HepG2 (cell line): ENCODE data around the gene HNRNPM. TPM values are rescaled to one million over a fixed set of nuclear protein-coding genes. Genes with fewer than 3 reads are reported as not detected.

ENCODE experiments used
- ATAC-seq: fragments of 200-7000 bp; cut with Tn5 transposase; 3 replicates; pipeline ENCODE4 v1.9.1; 2020; ENCODE audit warnings: mild to moderate bottlenecking, moderate library complexity
- BruUV-seq: library from RNA; stranded (reverse); fragments of 400-500 nt; replicated peaks from 2 replicates; lab custom pipeline; 2021; lab: Mats Ljungman, UMichigan
- CTCF ChIA-PET: fragments of 300-600 bp; formaldehyde crosslinking; extraction: SDS; loops from one replicate; lab custom pipeline; 2021; ENCODE audit warnings: low total read pairs, inconsistent platforms, low intra/inter-chr PET ratio; lab: Yijun Ruan, JAX
- POLR2A ChIA-PET: fragments of 350-600 bp; sonication (Branson Sonifier 250); formaldehyde crosslinking; loops from one replicate; lab custom pipeline; 2020; ENCODE audit warnings: antibody characterized with exemption, inconsistent platforms; lab: Yijun Ruan, JAX
- DNase-seq: peaks from one replicate; pipeline ENCODE4 v3.0.0-alpha.2; 2015; ENCODE audit warnings: low spot score
- FAIRE-seq: peaks from 3 replicates; lab custom pipeline; 2011; peaks lifted over from hg19 to GRCh38; lab: Jason Lieb, UNC
- H2AFZ ChIP-seq: one replicate; pipeline ENCODE4 v1.6.1; 2011; ENCODE audit warnings: low read length, inconsistent platforms
- H3K27ac ChIP-seq: fragments of 300-600 bp; 3 replicates; pipeline ENCODE4 v1.8.0; 2011; ENCODE audit warnings: mixed run types, mild to moderate bottlenecking, mixed read lengths, low read length, inconsistent platforms; ENCODE audit not compliant: insufficient read depth; ENCODE audit errors: extremely low read length
- H3K27me3 ChIP-seq, 2 experiments: fragments of 200-600 bp in 1 of 2; 2 replicates in 1 of 2; 3 replicates in 1 of 2; pipeline versions ENCODE4 v1.6.0 to v1.8.0; 2011; ENCODE audit warnings: low read length in 2 of 2, mild to moderate bottlenecking in 2 of 2, moderate library complexity in 2 of 2, inconsistent platforms in 1 of 2; ENCODE audit not compliant: insufficient read depth in 2 of 2, control insufficient read depth in 1 of 2
- H3K36me3 ChIP-seq, 2 experiments: fragments of 200-600 bp in 1 of 2; replicated peaks in 1 of 2; 2 replicates in 1 of 2; 3 replicates in 1 of 2; pipeline versions ENCODE4 v1.5.1 to v1.8.0; 2011; ENCODE audit warnings: low read length in 2 of 2, inconsistent platforms in 1 of 2; ENCODE audit not compliant: insufficient read depth in 2 of 2, control insufficient read depth in 1 of 2
- H3K4me1 ChIP-seq: 2 replicates; pipeline ENCODE4 v1.5.1; 2012; ENCODE audit warnings: low read length, inconsistent platforms; ENCODE audit not compliant: insufficient read depth
- H3K4me2 ChIP-seq: 2 replicates; pipeline ENCODE4 v1.6.0; 2011; ENCODE audit warnings: low read depth, low read length, inconsistent platforms
- H3K4me3 ChIP-seq, 3 experiments: fragments of 200-600 bp in 1 of 3; sonication (generic), shearing (Covaris generic) in 1 of 3; replicated peaks in 1 of 3; 2 replicates each; pipeline ENCODE4 v1.5.1; 2011 to 2016; ENCODE audit warnings: low read length in 3 of 3, inconsistent platforms in 2 of 3, low read depth in 2 of 3, mild to moderate bottlenecking in 2 of 3, control low read depth in 1 of 3, mixed read lengths in 1 of 3; ENCODE audit not compliant: insufficient read depth in 1 of 3
- H3K79me2 ChIP-seq: one replicate; pipeline ENCODE4 v1.6.1; 2011; ENCODE audit warnings: low read length, inconsistent platforms; ENCODE audit not compliant: insufficient read depth
- H3K9ac ChIP-seq: 2 replicates; pipeline ENCODE4 v1.6.0; 2011; ENCODE audit warnings: mild to moderate bottlenecking, low read depth, low read length, inconsistent platforms; ENCODE audit not compliant: insufficient read depth
- H3K9me3 ChIP-seq: 2 replicates; pipeline ENCODE4 v1.5.1; 2012; ENCODE audit warnings: mild to moderate bottlenecking, low read length
- H4K20me1 ChIP-seq: 2 replicates; pipeline ENCODE4 v1.6.0; 2011; ENCODE audit warnings: inconsistent platforms, mild to moderate bottlenecking, low read length, moderate library complexity; ENCODE audit not compliant: insufficient read depth
- WGBS: methylation state at CpG from one replicate; pipeline ENCODE4 v1.1.6; 2017; ENCODE audit warnings: low lambda C conversion rate; 5-methylcytosine and 5-hydroxymethylcytosine counted together
- in situ Hi-C: cut with HindIII; loops from 2 replicates; pipeline ENCODE4 v1.10.0; 2017; ENCODE audit warnings: low pct_unique_long_range_greater_than_20kb; ENCODE audit not compliant: extremely low pct_ligation_motif_present
- intact Hi-C: fragments of 100-400 bp; cut with micrococcal nuclease; formaldehyde crosslinking; loops from one replicate; pipeline ENCODE4 v1.10.0; 2022; ENCODE audit not compliant: unreplicated experiment
- polyA plus RNA-seq, 8 experiments: library from polyadenylated mRNA; depleted of rRNA in 3 of 8; stranded (reverse) in 7 of 8; unstranded in 1 of 8; fragments of >200 nt; fragmentation: Illumina TruSeq in 4 of 8; extraction: Trizol in 4 of 8; gene quantifications; 2 replicates each; pipeline versions ENCODE4 v1.2.1 to v1.2.3, GENCODE V29; 2011 to 2016; ENCODE audit warnings: low read depth in 4 of 8, missing spikeins in 1 of 8, mixed read lengths in 1 of 8; ENCODE audit not compliant: insufficient read depth in 1 of 8
- total RNA-seq, 5 experiments: library from RNA; depleted of rRNA; stranded (reverse); fragments of >200 nt; fragmentation: Illumina TruSeq; extraction: Trizol; gene quantifications; 2 replicates each; pipeline ENCODE4 v1.2.3, GENCODE V29; 2016; ENCODE audit warnings: low read depth in 1 of 5
- TF ChIP-seq, protein P1 (sequence below): sonication (generic); formaldehyde crosslinking; conservative IDR thresholded peaks from 2 replicates; pipeline ENCODE4 v1.8.1; 2023; ENCODE audit warnings: missing genetic modification reagents
- TF ChIP-seq, protein P2 (sequence below): sonication (generic); formaldehyde crosslinking; IDR thresholded peaks from 2 replicates; pipeline ENCODE4 v1.5.0; 2020; ENCODE audit warnings: mild to moderate bottlenecking, missing genetic modification reagents
- TF ChIP-seq, protein P3 (sequence below): sonication (generic); formaldehyde crosslinking; IDR thresholded peaks from 2 replicates; pipeline ENCODE4 v1.8.1; 2023; ENCODE audit warnings: mild to moderate bottlenecking, inconsistent platforms, moderate library complexity, missing genetic modification reagents, borderline replicate concordance
- TF ChIP-seq, protein P4 (sequence below): sonication (generic); formaldehyde crosslinking; IDR thresholded peaks from 2 replicates; pipeline ENCODE4 v1.5.1; 2020; ENCODE audit warnings: mild to moderate bottlenecking, missing genetic modification reagents, moderate library complexity
- TF ChIP-seq, protein P5 (sequence below): sonication (generic); formaldehyde crosslinking; conservative IDR thresholded peaks from 2 replicates; pipeline ENCODE4 v1.8.0; 2022; ENCODE audit warnings: mild to moderate bottlenecking, moderate library complexity, missing genetic modification reagents

HNRNPM gene
- total and polyA plus RNA-seq, 2 of the 13 experiments (the other 11 are each of a cell fraction or from before 2014, with no cell fraction given), result 56.7 to 102 TPM

GRCh38 chr19:8430650-8431049 lies 14.1 kb upstream of the HNRNPM start:
- BruUV-seq, result no TSS peak
- no peak for FAIRE-seq
- no peaks in the 10 kb centered on the region for H3K9me3 ChIP-seq
- H3K27me3 ChIP-seq, result no peaks in the 10 kb centered on the region
- H3K27ac ChIP-seq, result no peak overlapping the region
- no peaks in the 10 kb centered on the region for H3K36me3 ChIP-seq
- H3K4me1 ChIP-seq, result peaks cover 19% of the 10 kb centered on the region
- CTCF ChIA-PET, result no interaction called here
- WGBS, result 94% methylated on average over 13 of the region's 20 CpGs
- H3K9ac ChIP-seq, result no peak overlapping the region
- in situ Hi-C loops (no loop called here), intact Hi-C loops (no loop called here)
- H3K4me2 ChIP-seq, result no peak overlapping the region
- TF ChIP-seq, protein P1, sequence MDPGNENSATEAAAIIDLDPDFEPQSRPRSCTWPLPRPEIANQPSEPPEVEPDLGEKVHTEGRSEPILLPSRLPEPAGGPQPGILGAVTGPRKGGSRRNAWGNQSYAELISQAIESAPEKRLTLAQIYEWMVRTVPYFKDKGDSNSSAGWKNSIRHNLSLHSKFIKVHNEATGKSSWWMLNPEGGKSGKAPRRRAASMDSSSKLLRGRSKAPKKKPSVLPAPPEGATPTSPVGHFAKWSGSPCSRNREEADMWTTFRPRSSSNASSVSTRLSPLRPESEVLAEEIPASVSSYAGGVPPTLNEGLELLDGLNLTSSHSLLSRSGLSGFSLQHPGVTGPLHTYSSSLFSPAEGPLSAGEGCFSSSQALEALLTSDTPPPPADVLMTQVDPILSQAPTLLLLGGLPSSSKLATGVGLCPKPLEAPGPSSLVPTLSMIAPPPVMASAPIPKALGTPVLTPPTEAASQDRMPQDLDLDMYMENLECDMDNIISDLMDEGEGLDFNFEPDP, result 0 out of 2 replicates have a peak, but pooled peaks have one; percentile 69
- TF ChIP-seq, protein P2, sequence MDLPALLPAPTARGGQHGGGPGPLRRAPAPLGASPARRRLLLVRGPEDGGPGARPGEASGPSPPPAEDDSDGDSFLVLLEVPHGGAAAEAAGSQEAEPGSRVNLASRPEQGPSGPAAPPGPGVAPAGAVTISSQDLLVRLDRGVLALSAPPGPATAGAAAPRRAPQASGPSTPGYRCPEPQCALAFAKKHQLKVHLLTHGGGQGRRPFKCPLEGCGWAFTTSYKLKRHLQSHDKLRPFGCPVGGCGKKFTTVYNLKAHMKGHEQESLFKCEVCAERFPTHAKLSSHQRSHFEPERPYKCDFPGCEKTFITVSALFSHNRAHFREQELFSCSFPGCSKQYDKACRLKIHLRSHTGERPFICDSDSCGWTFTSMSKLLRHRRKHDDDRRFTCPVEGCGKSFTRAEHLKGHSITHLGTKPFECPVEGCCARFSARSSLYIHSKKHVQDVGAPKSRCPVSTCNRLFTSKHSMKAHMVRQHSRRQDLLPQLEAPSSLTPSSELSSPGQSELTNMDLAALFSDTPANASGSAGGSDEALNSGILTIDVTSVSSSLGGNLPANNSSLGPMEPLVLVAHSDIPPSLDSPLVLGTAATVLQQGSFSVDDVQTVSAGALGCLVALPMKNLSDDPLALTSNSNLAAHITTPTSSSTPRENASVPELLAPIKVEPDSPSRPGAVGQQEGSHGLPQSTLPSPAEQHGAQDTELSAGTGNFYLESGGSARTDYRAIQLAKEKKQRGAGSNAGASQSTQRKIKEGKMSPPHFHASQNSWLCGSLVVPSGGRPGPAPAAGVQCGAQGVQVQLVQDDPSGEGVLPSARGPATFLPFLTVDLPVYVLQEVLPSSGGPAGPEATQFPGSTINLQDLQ (CRISPR knock-in tag), result no peak
- H4K20me1 ChIP-seq, result no peaks in the 10 kb centered on the region
- no peak for DNase-seq
- POLR2A ChIA-PET, result no interaction called here
- H3K79me2 ChIP-seq, result no peaks in the 10 kb centered on the region
- H3K4me3 ChIP-seq, result no peak overlapping the region
- H2AFZ ChIP-seq, result no peak overlapping the region
- ATAC-seq, result no peak

- H3K9ac ChIP-seq, result no peak overlapping the region
- H3K9me3 ChIP-seq, result no peaks in the 10 kb centered on the region
- no peak for FAIRE-seq
- no peaks in the 10 kb centered on the region for H4K20me1 ChIP-seq
- H3K79me2 ChIP-seq, result no peaks in the 10 kb centered on the region
- POLR2A ChIA-PET, result interaction anchor here (1.8 kb wide), 1 partner anchor 15 kb away, joined by 7 read pairs; no protein-coding TSS in a partner anchor
- no TSS peak for BruUV-seq
- H3K27ac ChIP-seq, result no peak overlapping the region
- WGBS, result 82% methylated on average over 5 of the region's 12 CpGs
- TF ChIP-seq, protein P3, sequence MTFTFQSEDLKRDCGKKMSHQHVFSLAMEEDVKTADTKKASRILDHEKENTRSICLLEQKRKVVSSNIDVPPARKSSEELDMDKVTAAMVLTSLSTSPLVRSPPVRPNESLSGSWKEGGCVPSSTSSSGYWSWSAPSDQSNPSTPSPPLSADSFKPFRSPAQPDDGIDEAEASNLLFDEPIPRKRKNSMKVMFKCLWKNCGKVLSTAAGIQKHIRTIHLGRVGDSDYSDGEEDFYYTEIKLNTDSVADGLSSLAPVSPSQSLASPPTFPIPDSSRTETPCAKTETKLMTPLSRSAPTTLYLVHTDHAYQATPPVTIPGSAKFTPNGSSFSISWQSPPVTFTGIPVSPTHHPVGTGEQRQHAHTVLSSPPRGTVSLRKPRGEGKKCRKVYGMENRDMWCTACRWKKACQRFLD (CRISPR knock-in tag), result no peak
- TF ChIP-seq, protein P4, sequence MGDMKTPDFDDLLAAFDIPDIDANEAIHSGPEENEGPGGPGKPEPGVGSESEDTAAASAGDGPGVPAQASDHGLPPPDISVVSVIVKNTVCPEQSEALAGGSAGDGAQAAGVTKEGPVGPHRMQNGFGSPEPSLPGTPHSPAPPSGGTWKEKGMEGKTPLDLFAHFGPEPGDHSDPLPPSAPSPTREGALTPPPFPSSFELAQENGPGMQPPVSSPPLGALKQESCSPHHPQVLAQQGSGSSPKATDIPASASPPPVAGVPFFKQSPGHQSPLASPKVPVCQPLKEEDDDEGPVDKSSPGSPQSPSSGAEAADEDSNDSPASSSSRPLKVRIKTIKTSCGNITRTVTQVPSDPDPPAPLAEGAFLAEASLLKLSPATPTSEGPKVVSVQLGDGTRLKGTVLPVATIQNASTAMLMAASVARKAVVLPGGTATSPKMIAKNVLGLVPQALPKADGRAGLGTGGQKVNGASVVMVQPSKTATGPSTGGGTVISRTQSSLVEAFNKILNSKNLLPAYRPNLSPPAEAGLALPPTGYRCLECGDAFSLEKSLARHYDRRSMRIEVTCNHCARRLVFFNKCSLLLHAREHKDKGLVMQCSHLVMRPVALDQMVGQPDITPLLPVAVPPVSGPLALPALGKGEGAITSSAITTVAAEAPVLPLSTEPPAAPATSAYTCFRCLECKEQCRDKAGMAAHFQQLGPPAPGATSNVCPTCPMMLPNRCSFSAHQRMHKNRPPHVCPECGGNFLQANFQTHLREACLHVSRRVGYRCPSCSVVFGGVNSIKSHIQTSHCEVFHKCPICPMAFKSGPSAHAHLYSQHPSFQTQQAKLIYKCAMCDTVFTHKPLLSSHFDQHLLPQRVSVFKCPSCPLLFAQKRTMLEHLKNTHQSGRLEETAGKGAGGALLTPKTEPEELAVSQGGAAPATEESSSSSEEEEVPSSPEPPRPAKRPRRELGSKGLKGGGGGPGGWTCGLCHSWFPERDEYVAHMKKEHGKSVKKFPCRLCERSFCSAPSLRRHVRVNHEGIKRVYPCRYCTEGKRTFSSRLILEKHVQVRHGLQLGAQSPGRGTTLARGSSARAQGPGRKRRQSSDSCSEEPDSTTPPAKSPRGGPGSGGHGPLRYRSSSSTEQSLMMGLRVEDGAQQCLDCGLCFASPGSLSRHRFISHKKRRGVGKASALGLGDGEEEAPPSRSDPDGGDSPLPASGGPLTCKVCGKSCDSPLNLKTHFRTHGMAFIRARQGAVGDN (CRISPR knock-in tag), result 0 out of 2 replicates have a peak, but pooled peaks have one; percentile 9
- TF ChIP-seq, protein P5, sequence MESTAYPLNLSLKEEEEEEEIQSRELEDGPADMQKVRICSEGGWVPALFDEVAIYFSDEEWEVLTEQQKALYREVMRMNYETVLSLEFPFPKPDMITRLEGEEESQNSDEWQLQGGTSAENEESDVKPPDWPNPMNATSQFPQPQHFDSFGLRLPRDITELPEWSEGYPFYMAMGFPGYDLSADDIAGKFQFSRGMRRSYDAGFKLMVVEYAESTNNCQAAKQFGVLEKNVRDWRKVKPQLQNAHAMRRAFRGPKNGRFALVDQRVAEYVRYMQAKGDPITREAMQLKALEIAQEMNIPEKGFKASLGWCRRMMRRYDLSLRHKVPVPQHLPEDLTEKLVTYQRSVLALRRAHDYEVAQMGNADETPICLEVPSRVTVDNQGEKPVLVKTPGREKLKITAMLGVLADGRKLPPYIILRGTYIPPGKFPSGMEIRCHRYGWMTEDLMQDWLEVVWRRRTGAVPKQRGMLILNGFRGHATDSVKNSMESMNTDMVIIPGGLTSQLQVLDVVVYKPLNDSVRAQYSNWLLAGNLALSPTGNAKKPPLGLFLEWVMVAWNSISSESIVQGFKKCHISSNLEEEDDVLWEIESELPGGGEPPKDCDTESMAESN (CRISPR knock-in tag), result no peak
- CTCF ChIA-PET, result no interaction called here
- H3K27me3 ChIP-seq, result no peaks in the 10 kb centered on the region
- no peaks in the 10 kb centered on the region; a peak in 1 of 5 replicates for H3K36me3 ChIP-seq
- intact Hi-C loops (no loop called here), in situ Hi-C loops (no loop called here)
- no peak overlapping the region for H2AFZ ChIP-seq
- ATAC-seq, result no peak
- H3K4me2 ChIP-seq, result no peak overlapping the region
- H3K4me1 ChIP-seq, result peaks cover 45% of the 10 kb centered on the region
- H3K4me3 ChIP-seq, result no peak overlapping the region
- DNase-seq, result no peak
Measured at GRCh38 chr19:8438236-8438635, 6.5 kb upstream of the HNRNPM start.
